ENCODE measurements around the gene ZMYND8.

GRCh38 chr20:47327711-47328110 lies 28.8 kb downstream of the ZMYND8 start:
- TF ChIP-seq CTCF (IDR thresholded peaks at IDR 0.05; ENCODE audit: control extremely low read depth in 1 of 3, insufficient read depth in 1 of 3, low read depth in 1 of 3, low read length in 3 of 3) (no peak), EZH2 (IDR thresholded peaks at IDR 0.05; ENCODE audit: low read depth, low read length, severe bottlenecking) (no peak)

Measured in H1 (cell line).